Liver (tissue), 9 donors: Measurements from ENCODE around the gene ABHD3. TPM values are rescaled to one million over a fixed set of nuclear protein-coding genes. Genes with fewer than 3 reads are reported as not detected.

Experiments
- DNase-seq: peaks from one replicate; pipeline ENCODE4 v3.0.0-alpha.2; 2017; ENCODE audit warnings: low spot score
- H3K27ac ChIP-seq, 2 donors: one replicate each; pipeline ENCODE4 v1.7.0; 2013; ENCODE audit warnings: inconsistent platforms in 2 of 2, low read length in 2 of 2, control low read depth in 1 of 2, low read depth in 1 of 2, mild to moderate bottlenecking in 1 of 2
- H3K27me3 ChIP-seq, 4 donors: one replicate each; pipeline versions ENCODE4 v1.6.1 to v1.7.0; 2013; ENCODE audit warnings: low read length in 3 of 4, inconsistent platforms in 1 of 4, mild to moderate bottlenecking in 1 of 4, moderate library complexity in 1 of 4; ENCODE audit not compliant: control insufficient read depth in 4 of 4, insufficient read depth in 4 of 4
- H3K36me3 ChIP-seq, 4 donors: one replicate each; pipeline versions ENCODE4 v1.6.1 to v1.7.0; 2013; ENCODE audit warnings: low read length in 3 of 4, mild to moderate bottlenecking in 3 of 4, low read depth in 1 of 4, moderate library complexity in 1 of 4; ENCODE audit not compliant: control insufficient read depth in 4 of 4, insufficient read depth in 3 of 4
- H3K4me1 ChIP-seq, 4 donors: one replicate each; pipeline versions ENCODE4 v1.6.1 to v1.7.0; 2013; ENCODE audit warnings: low read length in 3 of 4, mild to moderate bottlenecking in 3 of 4, moderate library complexity in 1 of 4; ENCODE audit not compliant: control insufficient read depth in 4 of 4, insufficient read depth in 4 of 4
- H3K4me3 ChIP-seq, 3 donors: one replicate each; pipeline versions ENCODE4 v1.6.1 to v1.7.0; 2013; ENCODE audit warnings: low read length in 3 of 3, control low read depth in 1 of 3, low read depth in 1 of 3, mild to moderate bottlenecking in 1 of 3
- H3K9ac ChIP-seq, 2 donors: one replicate each; pipeline ENCODE4 v1.7.0; 2013; ENCODE audit warnings: low read length in 2 of 2, mild to moderate bottlenecking in 2 of 2, moderate library complexity in 2 of 2, control low read depth in 1 of 2, low read depth in 1 of 2
- H3K9me3 ChIP-seq, 4 donors: one replicate each; pipeline versions ENCODE4 v1.6.1 to v1.7.0; 2013; ENCODE audit warnings: low read length in 3 of 4; ENCODE audit not compliant: control insufficient read depth in 4 of 4
- ATF3 ChIP-seq: IDR thresholded peaks from 2 replicates; pipeline ENCODE4 v1.6.1; 2016; ENCODE audit warnings: antibody characterized with exemption
- EGR1 ChIP-seq, 2 donors: IDR thresholded peaks; 2 replicates each; pipeline ENCODE4 v1.6.1; 2016 to 2018; ENCODE audit warnings: antibody characterized with exemption in 2 of 2, low read depth in 2 of 2
- FOXA1 ChIP-seq: IDR thresholded peaks from 2 replicates; pipeline ENCODE4 v1.6.1; 2016; ENCODE audit warnings: antibody characterized with exemption
- FOXA2 ChIP-seq: IDR thresholded peaks from 2 replicates; pipeline ENCODE4 v1.6.1; 2016; ENCODE audit warnings: antibody characterized with exemption
- GABPA ChIP-seq, 2 donors: IDR thresholded peaks in 1 of 2; conservative IDR thresholded peaks in 1 of 2; 2 replicates each; pipeline ENCODE4 v1.6.1; 2016; ENCODE audit warnings: antibody characterized with exemption in 2 of 2, mild to moderate bottlenecking in 1 of 2, moderate library complexity in 1 of 2
- HNF4A ChIP-seq, 2 donors: conservative IDR thresholded peaks; 2 replicates each; pipeline ENCODE4 v1.6.1; 2016; ENCODE audit warnings: antibody characterized with exemption in 2 of 2, mild to moderate bottlenecking in 2 of 2
- HNF4G ChIP-seq: IDR thresholded peaks from 2 replicates; pipeline ENCODE4 v1.6.1; 2016; ENCODE audit warnings: antibody characterized with exemption
- JUND ChIP-seq, 2 donors: IDR thresholded peaks; 2 replicates each; pipeline ENCODE4 v1.6.1; 2016; ENCODE audit warnings: antibody characterized with exemption in 2 of 2
- NR2F2 ChIP-seq: IDR thresholded peaks from 2 replicates; pipeline ENCODE4 v1.6.1; 2016; ENCODE audit warnings: antibody characterized with exemption
- RAD21 ChIP-seq, 2 donors: IDR thresholded peaks; 2 replicates each; pipeline ENCODE4 v1.6.1; 2016; ENCODE audit warnings: antibody characterized with exemption in 2 of 2, mild to moderate bottlenecking in 2 of 2
- REST ChIP-seq: IDR thresholded peaks from 2 replicates; pipeline ENCODE4 v1.6.1; 2016; ENCODE audit warnings: antibody characterized with exemption, mild to moderate bottlenecking
- RXRA ChIP-seq, 2 donors: IDR thresholded peaks; 2 replicates each; pipeline ENCODE4 v1.6.1; 2017 to 2018; ENCODE audit warnings: antibody characterized with exemption in 2 of 2, mild to moderate bottlenecking in 1 of 2
- SP1 ChIP-seq: IDR thresholded peaks from 2 replicates; pipeline ENCODE4 v1.6.1; 2018; ENCODE audit warnings: antibody characterized with exemption, mild to moderate bottlenecking
- TAF1 ChIP-seq: conservative IDR thresholded peaks from 2 replicates; pipeline ENCODE4 v1.6.1; 2016; ENCODE audit warnings: antibody characterized with exemption, mild to moderate bottlenecking
- YY1 ChIP-seq: IDR thresholded peaks from 2 replicates; pipeline ENCODE4 v1.6.1; 2016; ENCODE audit warnings: antibody characterized with exemption, mild to moderate bottlenecking
- ZBTB33 ChIP-seq: IDR thresholded peaks from 2 replicates; pipeline ENCODE4 v1.6.1; 2016; ENCODE audit warnings: antibody characterized with exemption
- WGBS: extraction: QIAGEN DNeasy Blood & Tissue Kit; methylation state at CpG from one replicate; pipeline ENCODE4 v1.1.7; 2013; 5-methylcytosine and 5-hydroxymethylcytosine counted together
- polyA plus RNA-seq, 2 donors: library from polyadenylated mRNA; stranded (reverse) in 1 of 2; unstranded in 1 of 2; fragments of 200-250 nt in 1 of 2; fragments of >200 nt in 1 of 2; fragmentation: Nextera tagmentation in 1 of 2; extraction: Ambion mirVana in 1 of 2; gene quantifications; one replicate each; pipeline versions ENCODE4 v1.2.1 to v1.2.3, GENCODE V29; 2013 to 2015
- total RNA-seq, 2 donors: library from RNA; depleted of rRNA; stranded (reverse); fragments of >200 nt; gene quantifications; one replicate each; pipeline ENCODE4 v1.2.3, GENCODE V29; 2014
- TF ChIP-seq, protein P1 (sequence below): fragments of 150-350 bp; IDR thresholded peaks from 2 replicates; pipeline ENCODE4 v1.5.1; 2017; ENCODE audit warnings: improper control_type of control experiment, low read depth, low read length; ENCODE audit not compliant: missing input control
- TF ChIP-seq, protein P2 (sequence below): IDR thresholded peaks from 2 replicates; pipeline ENCODE4 v1.6.1; 2016; ENCODE audit warnings: antibody characterized with exemption
- donor health status: healthy.
- donor health status: healthy.
- donor health status: healthy.
- donor health status: healthy.
- donor health status: healthy.

Gene ABHD3
- total and polyA plus RNA-seq, 4 donors: 20.0 to 48.9 (median 33.2) TPM

DNA sequence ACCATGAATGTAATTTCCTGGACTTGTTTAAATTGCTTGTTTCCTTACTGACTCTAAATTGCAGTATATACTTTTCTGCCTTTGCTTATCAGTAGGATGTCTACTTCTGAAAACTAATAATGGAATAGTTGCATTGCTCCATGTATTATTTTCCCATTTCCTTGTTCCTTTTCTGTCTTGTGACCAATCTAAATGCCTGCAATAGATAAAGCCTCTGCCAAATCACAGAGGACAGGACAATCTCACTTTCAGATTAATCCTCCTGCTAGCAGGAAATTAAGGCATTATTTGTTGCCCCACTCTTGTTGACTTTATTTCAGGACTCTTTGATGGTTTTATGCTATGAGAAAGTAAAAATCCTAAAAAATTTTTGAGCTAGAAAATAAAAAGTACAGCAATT lies 99.4 kb downstream of the ABHD3 start:
- Histone ChIP-seq H3K9ac (no peak overlapping the region), H3K4me1 (peaks cover 0 to 2% (median 0%) of the 10 kb centered on the region in 4 donors), H3K9me3 (no peaks in the 10 kb centered on the region), H3K36me3 (no peaks in the 10 kb centered on the region), H3K27ac (no peak overlapping the region), H3K4me3 (no peak overlapping the region), H3K27me3 (no peaks in the 10 kb centered on the region)
- no peak for DNase-seq
- TF ChIP-seq SP1 (peak; percentile 8), HNF4A (conservative IDR thresholded peaks at IDR 0.05) (no peak)

- H3K27me3 ChIP-seq: no peaks in the 10 kb centered on the region
- 52% methylated on average over 2 of the region's 2 CpGs for WGBS
- no peak for DNase-seq
- H3K9me3 ChIP-seq: no peaks in the 10 kb centered on the region
- no peak for TF ChIP-seq FOXA1
- TF ChIP-seq RAD21 (IDR thresholded peaks at IDR 0.05): no peak
- TF ChIP-seq, protein P1, sequence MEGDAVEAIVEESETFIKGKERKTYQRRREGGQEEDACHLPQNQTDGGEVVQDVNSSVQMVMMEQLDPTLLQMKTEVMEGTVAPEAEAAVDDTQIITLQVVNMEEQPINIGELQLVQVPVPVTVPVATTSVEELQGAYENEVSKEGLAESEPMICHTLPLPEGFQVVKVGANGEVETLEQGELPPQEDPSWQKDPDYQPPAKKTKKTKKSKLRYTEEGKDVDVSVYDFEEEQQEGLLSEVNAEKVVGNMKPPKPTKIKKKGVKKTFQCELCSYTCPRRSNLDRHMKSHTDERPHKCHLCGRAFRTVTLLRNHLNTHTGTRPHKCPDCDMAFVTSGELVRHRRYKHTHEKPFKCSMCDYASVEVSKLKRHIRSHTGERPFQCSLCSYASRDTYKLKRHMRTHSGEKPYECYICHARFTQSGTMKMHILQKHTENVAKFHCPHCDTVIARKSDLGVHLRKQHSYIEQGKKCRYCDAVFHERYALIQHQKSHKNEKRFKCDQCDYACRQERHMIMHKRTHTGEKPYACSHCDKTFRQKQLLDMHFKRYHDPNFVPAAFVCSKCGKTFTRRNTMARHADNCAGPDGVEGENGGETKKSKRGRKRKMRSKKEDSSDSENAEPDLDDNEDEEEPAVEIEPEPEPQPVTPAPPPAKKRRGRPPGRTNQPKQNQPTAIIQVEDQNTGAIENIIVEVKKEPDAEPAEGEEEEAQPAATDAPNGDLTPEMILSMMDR: no peak
- TF ChIP-seq HNF4A (conservative IDR thresholded peaks at IDR 0.05): no peak
- TF ChIP-seq REST: no peak
- no peak for TF ChIP-seq ZBTB33
- TF ChIP-seq TAF1: no peak
- no peak for TF ChIP-seq JUND (IDR thresholded peaks at IDR 0.05)
- TF ChIP-seq, protein P2, sequence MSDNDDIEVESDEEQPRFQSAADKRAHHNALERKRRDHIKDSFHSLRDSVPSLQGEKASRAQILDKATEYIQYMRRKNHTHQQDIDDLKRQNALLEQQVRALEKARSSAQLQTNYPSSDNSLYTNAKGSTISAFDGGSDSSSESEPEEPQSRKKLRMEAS: no peak
- no peak for TF ChIP-seq NR2F2
- no peak for TF ChIP-seq RXRA (IDR thresholded peaks at IDR 0.05)
- no peak for TF ChIP-seq GABPA (IDR thresholded peaks at IDR 0.05 in 1 of 2, conservative IDR thresholded peaks at IDR 0.05 in 1 of 2)
- TF ChIP-seq SP1: no peak
- no peak for TF ChIP-seq EGR1 (IDR thresholded peaks at IDR 0.05; ENCODE audit: low read depth in 2 of 2)
- TF ChIP-seq FOXA2: no peak
- no peak for TF ChIP-seq HNF4G
- TF ChIP-seq YY1: no peak
- TF ChIP-seq ATF3: no peak
- no peak overlapping the region for H3K9ac ChIP-seq
- no peaks in the 10 kb centered on the region for H3K36me3 ChIP-seq
- H3K4me3 ChIP-seq: no peak overlapping the region
- peaks cover 0 to 2% (median under 1%) of the 10 kb centered on the region in 4 donors for H3K4me1 ChIP-seq
- peak overlapping the region in 1 of 2 donors; percentile 10 for H3K27ac ChIP-seq
Measured at GRCh38 chr18:21604671-21605070, 99.9 kb downstream of the ABHD3 start.
